ENCODE results near the gene FRS2.

DNA sequence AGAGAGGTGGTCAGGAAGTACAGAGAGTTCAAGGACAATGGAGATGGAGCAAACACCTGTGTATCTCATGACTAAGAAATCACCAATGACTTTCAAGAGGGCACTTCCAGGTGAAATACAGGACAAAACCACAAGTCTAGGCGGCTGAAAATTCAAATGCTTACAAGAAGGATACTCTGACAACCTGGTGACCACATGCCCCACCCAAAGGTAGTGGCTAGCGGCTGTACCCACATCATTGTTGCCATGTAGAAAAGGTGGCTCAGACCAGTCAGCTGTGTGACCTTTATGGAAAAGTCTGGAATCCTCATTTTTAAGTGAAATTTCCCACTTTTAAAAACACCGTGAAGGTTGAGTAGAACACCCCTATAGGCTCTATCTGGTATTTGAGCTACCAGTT is 48.6 kb upstream of the FRS2 start:
- TF ChIP-seq, protein P1, sequence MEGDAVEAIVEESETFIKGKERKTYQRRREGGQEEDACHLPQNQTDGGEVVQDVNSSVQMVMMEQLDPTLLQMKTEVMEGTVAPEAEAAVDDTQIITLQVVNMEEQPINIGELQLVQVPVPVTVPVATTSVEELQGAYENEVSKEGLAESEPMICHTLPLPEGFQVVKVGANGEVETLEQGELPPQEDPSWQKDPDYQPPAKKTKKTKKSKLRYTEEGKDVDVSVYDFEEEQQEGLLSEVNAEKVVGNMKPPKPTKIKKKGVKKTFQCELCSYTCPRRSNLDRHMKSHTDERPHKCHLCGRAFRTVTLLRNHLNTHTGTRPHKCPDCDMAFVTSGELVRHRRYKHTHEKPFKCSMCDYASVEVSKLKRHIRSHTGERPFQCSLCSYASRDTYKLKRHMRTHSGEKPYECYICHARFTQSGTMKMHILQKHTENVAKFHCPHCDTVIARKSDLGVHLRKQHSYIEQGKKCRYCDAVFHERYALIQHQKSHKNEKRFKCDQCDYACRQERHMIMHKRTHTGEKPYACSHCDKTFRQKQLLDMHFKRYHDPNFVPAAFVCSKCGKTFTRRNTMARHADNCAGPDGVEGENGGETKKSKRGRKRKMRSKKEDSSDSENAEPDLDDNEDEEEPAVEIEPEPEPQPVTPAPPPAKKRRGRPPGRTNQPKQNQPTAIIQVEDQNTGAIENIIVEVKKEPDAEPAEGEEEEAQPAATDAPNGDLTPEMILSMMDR (IDR thresholded peaks at IDR 0.05), result no peak
- TF ChIP-seq POLR2A (IDR thresholded peaks at IDR 0.05), result no peak
